Measurements from ENCODE around the gene ATG101. TPM values are rescaled to one million over a fixed set of nuclear protein-coding genes. Genes with fewer than 3 reads are reported as not detected.
A peak's percentile ranks its signal among the peaks of the same experiment; 100 is the strongest.

ATG101 gene
- total RNA-seq, 1 experiment from 2014 or later = 110 TPM

- H3K9me3 ChIP-seq = no peaks in the 10 kb centered on the region
- no peak overlapping the region for H3K4me3 ChIP-seq
- H3K27me3 ChIP-seq = no peaks in the 10 kb centered on the region
- DNase-seq = peak; percentile 50
- no peaks in the 10 kb centered on the region for H3K36me3 ChIP-seq
These were observed 6.5 kb upstream of the ATG101 start for GRCh38 chr12:52063082-52063924.

DNA sequence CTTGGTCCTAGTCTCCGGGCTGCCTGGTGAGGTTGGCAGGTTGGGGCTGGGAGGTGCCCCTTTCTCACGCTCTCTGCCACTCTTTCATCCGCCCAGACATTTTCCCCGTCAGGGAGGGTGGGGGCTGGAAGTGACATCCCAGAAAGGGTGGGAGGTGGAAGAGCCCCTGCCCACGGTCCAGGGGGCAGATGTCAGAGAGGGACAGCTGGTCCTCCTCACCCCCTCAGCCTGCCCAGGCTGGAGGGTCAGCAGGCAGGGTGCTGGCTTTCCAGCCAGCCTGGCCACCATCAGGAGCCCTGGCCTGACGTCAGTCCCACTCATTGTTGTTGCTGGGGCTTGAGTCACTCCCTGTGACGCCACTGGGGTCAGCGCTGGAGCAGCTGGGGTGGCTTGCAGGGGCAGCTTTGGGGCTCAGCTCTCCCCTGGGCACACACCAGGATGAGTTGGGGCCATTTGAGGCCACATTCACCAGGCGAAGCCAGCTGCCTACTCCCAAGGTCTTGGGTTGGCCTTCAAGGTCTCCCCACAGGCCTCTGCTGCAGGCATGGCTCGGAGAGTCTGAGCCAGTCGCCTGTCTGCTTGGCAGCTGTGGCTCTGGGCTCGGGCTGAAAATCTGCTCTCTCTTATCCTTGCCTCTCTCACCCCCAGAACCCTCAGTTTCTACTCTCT lies 5.7 kb upstream of the ATG101 start:
- no peaks in the 10 kb centered on the region for H3K36me3 ChIP-seq
- H3K27me3 ChIP-seq = no peaks in the 10 kb centered on the region
- H3K9me3 ChIP-seq = no peaks in the 10 kb centered on the region; the same call in 1 of the 2 replicates
- no peak overlapping the region for H3K4me3 ChIP-seq
- DNase-seq = peak; percentile 58

DNA sequence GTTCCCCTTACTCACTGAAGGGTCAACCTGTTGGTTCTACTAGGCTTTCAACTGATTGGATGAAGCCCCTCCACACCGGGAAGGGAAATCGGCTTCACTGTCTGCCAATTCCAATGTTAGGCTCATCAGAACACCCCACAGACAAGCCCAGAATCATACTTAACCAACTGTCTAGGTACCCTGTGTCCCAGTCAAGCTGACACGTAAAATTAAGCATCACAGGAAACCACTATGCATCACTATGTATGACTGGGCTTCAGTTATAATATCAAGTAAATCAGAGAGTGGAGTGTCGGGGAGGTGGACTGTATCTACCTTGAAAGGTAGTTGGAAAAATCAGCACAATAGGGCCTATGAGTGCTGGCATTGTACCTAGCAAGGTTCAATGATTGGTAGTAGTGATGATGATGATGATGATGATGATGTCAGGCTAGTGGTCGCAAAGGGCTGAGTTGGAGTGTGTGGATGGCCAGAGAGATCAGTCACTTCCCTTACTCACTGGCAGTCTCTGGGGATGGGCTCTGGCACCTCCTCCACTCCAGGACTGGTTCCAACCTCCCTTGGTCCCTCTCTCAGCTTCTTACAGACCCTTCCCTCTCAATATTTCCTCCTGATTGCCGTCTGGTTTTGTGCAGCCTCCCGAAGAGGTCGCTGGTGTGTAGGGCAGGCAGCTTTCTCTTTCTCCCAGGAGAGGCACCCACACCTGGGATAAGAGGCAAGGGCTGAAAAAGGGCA lies 3.3 kb upstream of the ATG101 start:
- Histone ChIP-seq H3K9me3 (no peaks in the 10 kb centered on the region; the same call in 1 of the 2 replicates), H3K36me3 (peaks cover 3% of the 10 kb centered on the region), H3K4me3 (no peak overlapping the region), H3K27me3 (no peaks in the 10 kb centered on the region)
- no peak for DNase-seq

GRCh38 chr12:52067081-52067374 lies 2.8 kb upstream of the ATG101 start:
- Histone ChIP-seq H3K36me3 (peaks cover 8% of the 10 kb centered on the region), H3K4me3 (no peak overlapping the region), H3K27me3 (no peaks in the 10 kb centered on the region), H3K9me3 (no peaks in the 10 kb centered on the region; the same call in 1 of the 2 replicates)
- DNase-seq = no peak

GRCh38 chr12:52070185-52070925 lies 577 bp downstream of the ATG101 start:
- peaks cover 37% of the 10 kb centered on the region for H3K36me3 ChIP-seq
- no peaks in the 10 kb centered on the region; the same call in 1 of the 2 replicates for H3K9me3 ChIP-seq
- DNase-seq = no peak
- no peaks in the 10 kb centered on the region for H3K27me3 ChIP-seq
- H3K4me3 ChIP-seq = peak overlapping the region; percentile 83

DNA sequence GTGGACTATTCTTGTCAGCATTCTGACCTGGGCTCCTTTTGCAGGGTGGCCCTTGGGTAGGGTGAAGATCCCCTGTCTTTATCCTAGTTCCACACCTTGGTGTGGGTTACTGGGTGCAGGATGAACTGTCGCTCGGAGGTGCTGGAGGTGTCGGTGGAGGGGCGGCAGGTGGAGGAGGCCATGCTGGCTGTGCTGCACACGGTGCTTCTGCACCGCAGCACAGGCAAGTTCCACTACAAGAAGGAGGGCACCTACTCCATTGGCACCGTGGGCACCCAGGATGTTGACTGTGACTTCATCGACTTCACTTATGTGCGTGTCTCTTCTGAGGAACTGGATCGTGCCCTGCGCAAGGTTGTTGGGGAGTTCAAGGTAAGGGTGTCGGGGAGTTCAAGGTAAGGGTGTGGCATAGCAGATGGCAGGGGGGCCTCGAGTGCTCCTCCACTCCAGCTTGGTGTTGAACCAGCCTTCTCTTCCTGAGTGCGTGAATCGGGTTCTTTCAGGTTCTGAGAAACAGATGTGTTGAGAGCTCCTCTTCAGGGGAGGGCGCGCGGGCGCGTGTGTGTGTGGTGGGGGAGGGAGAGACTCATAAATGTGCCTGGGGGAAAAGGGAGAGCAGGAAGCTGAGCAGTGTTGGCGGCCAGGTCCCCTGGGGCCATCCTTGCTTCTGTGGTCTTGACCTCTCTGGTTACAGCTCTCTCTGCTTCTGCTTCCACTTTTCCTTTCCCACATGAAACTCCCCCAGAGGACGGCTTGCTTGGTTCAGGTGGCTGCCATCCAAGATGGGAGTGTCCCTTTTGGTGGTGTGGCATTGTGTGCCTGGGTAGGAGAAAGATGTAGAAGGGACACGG lies 4.0 kb downstream of the ATG101 start:
- H3K36me3 ChIP-seq = peaks cover 58% of the 10 kb centered on the region
- no peaks in the 10 kb centered on the region; the same call in 1 of the 2 replicates for H3K9me3 ChIP-seq
- no peaks in the 10 kb centered on the region for H3K27me3 ChIP-seq
- no peak overlapping the region for H3K4me3 ChIP-seq
- DNase-seq = no peak

DNA sequence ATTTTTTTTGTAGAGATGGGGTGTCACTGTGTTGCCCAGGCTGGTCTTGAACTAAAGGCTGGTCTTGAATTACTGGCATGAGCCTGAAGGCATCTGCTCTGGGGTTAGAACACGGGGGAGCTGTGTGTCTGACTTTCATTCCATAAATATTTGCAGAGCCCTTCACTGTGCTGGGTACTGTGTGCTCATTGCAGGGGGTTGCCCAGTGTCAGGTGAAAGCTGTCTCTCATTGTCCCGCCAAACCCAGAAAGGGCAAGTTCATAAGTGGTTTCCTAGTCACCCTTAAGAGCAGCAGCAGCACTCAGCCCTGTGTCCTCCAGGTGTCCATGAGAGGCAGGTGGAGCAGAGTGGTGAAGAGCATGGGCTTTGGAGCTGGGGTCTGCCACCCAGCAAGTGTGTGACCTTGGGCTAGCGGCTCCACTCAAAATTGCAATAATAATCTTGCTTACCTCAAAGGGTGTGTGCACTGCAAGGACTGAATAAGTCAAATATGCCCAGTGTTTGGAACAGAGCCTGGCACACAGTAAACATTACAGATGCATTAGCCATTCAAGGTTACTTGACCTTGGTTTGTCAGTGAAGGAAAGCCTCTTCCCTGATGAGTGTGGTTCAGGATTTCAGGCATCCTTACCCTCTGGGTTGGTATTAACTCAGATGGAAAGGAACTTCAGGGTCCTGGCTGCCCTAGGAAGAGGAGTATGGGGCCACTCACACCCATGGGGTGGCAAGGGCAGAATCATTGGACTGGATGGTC lies 5.4 kb downstream of the ATG101 start:
- no peaks in the 10 kb centered on the region for H3K27me3 ChIP-seq
- H3K4me3 ChIP-seq = no peak overlapping the region
- H3K9me3 ChIP-seq = no peaks in the 10 kb centered on the region
- H3K36me3 ChIP-seq = peaks cover 59% of the 10 kb centered on the region
- no peak for DNase-seq

- Histone ChIP-seq H3K4me3 (no peak overlapping the region), H3K27me3 (no peaks in the 10 kb centered on the region), H3K9me3 (no peaks in the 10 kb centered on the region), H3K36me3 (peaks cover 55% of the 10 kb centered on the region)
- DNase-seq = no peak
These were observed 7.0 kb downstream of the ATG101 start for GRCh38 chr12:52076811-52077210.

DNA sequence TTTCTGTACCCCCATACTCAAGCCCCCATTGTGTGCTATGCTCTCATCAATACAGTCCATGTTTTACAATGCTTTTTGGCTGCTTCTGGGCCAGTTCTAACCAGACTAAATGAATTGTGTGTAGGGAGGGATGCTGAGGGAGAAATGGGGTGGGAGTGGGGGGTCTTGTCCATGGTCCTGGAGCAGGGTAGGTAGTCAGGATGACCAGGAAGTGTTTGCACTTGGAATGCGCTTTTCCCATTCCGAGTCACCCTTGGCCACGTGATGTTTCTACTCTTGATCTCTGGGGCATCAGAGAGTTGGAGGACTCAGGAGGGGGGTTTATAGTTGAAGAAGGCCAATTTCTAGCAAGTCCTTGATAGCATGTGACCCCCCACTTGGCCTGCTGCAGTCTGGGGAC lies 8.5 kb downstream of the ATG101 start:
- Histone ChIP-seq H3K36me3 (peaks cover 42% of the 10 kb centered on the region), H3K9me3 (no peaks in the 10 kb centered on the region), H3K27me3 (no peaks in the 10 kb centered on the region), H3K4me3 (no peak overlapping the region)
- no peak for DNase-seq

GRCh38 chr12:52079576-52080402 lies 10.0 kb downstream of the ATG101 start, which contains the start of gene SMIM41:
TSS of gene SMIM41 (plus strand) at chr12:52079704. CDS start at chr12:52079780, 76 bp downstream.
- Histone ChIP-seq H3K4me3 (no peak within 1 kb of the TSS), H3K27me3 (no peaks in the 10 kb centered on the region), H3K9me3 (no peaks in the 10 kb centered on the region), H3K36me3 (peaks cover 29% of the 10 kb centered on the region)
- no peak for DNase-seq

GRCh38 chr12:52080403-52081251 lies 10.8 kb downstream of the ATG101 start:
- no peak for DNase-seq
- Histone ChIP-seq H3K4me3 (no peak overlapping the region), H3K27me3 (no peaks in the 10 kb centered on the region), H3K36me3 (peaks cover 21% of the 10 kb centered on the region), H3K9me3 (no peaks in the 10 kb centered on the region)

DNA sequence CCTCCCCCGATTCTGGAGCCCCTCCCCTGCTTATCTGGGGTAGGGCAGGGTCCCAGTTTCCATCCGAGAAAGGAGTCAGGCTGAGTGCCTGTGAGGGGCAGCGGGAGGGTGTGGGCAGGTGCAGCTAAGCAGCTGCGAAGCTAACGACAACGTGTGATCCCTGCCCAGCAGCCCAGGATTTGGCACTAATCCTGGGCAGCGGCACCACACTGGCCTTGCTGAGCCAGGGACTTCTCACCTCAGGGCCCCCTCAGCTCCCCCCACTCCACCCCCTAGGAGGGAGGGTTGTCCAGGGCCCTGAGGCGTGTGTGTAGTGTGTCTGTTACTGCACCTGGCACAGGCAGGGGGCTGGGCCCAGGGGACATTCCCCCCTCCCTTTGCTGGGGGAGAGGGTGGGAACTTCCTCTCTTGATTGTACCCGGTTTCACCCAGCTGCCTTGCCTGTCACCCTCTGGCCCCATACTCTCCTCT lies 11.5 kb downstream of the ATG101 start:
- DNase-seq = no peak
- H3K27me3 ChIP-seq = no peaks in the 10 kb centered on the region
- H3K4me3 ChIP-seq = no peak overlapping the region
- H3K9me3 ChIP-seq = no peaks in the 10 kb centered on the region
- peaks cover 17% of the 10 kb centered on the region for H3K36me3 ChIP-seq

GRCh38 chr12:52082026-52082668 lies 12.4 kb downstream of the ATG101 start:
- Histone ChIP-seq H3K36me3 (peaks cover 13% of the 10 kb centered on the region), H3K27me3 (no peaks in the 10 kb centered on the region), H3K4me3 (no peak overlapping the region), H3K9me3 (no peaks in the 10 kb centered on the region)
- no peak for DNase-seq
